Fibroblast of pulmonary artery (primary cell): ENCODE data around the gene AP3D1.
A peak's percentile ranks its signal among the peaks of the same experiment; 100 is the strongest.
"Not testable (repeated sequence)": the region's sequence is repeated elsewhere in the genome, so short reads cannot be mapped to it uniquely, and the experiment has no call there.

Source experiments
- DNase-seq: peaks from one replicate; pipeline ENCODE4 v3.0.0-alpha.2; 2010; ENCODE audit warnings: low read depth
- H3K4me3 ChIP-seq: replicated peaks from 2 replicates; pipeline ENCODE4 v1.5.1; 2011; ENCODE audit warnings: low read depth, mild to moderate bottlenecking, control low read depth, low read length, moderate library complexity
- TF ChIP-seq, protein P1 (sequence below): IDR thresholded peaks from 2 replicates; pipeline ENCODE4 v1.5.1; 2011; ENCODE audit warnings: mild to moderate bottlenecking, control low read depth, low read length, inconsistent platforms; ENCODE audit errors: missing control alignments

Gene AP3D1

GRCh38 chr19:2099937-2100718, 51.2 kb downstream of the AP3D1 start:
- DNase-seq, result no peak
- H3K4me3 ChIP-seq, result no peak overlapping the region
- TF ChIP-seq, protein P1, sequence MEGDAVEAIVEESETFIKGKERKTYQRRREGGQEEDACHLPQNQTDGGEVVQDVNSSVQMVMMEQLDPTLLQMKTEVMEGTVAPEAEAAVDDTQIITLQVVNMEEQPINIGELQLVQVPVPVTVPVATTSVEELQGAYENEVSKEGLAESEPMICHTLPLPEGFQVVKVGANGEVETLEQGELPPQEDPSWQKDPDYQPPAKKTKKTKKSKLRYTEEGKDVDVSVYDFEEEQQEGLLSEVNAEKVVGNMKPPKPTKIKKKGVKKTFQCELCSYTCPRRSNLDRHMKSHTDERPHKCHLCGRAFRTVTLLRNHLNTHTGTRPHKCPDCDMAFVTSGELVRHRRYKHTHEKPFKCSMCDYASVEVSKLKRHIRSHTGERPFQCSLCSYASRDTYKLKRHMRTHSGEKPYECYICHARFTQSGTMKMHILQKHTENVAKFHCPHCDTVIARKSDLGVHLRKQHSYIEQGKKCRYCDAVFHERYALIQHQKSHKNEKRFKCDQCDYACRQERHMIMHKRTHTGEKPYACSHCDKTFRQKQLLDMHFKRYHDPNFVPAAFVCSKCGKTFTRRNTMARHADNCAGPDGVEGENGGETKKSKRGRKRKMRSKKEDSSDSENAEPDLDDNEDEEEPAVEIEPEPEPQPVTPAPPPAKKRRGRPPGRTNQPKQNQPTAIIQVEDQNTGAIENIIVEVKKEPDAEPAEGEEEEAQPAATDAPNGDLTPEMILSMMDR, result no peak

DNA sequence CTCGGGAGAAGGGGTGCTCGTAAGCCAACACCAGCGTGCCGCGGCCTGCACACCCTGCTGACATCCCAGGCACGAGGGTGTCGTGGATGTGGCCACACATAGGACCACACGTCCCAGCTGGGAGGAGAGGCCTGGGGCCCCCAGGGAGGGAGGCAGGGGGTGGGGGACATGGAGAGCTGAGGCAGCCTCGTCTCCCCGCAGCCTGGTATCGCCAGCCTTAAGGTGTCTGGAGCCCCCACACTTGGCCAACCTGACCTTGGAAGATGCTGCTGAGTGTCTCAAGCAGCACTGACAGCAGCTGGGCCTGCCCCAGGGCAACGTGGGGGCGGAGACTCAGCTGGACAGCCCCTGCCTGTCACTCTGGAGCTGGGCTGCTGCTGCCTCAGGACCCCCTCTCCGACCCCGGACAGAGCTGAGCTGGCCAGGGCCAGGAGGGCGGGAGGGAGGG, 52.3 kb downstream of the AP3D1 start:
- no peak for DNase-seq
- H3K4me3 ChIP-seq, result no peak overlapping the region
- TF ChIP-seq, protein P1, result no peak

DNA sequence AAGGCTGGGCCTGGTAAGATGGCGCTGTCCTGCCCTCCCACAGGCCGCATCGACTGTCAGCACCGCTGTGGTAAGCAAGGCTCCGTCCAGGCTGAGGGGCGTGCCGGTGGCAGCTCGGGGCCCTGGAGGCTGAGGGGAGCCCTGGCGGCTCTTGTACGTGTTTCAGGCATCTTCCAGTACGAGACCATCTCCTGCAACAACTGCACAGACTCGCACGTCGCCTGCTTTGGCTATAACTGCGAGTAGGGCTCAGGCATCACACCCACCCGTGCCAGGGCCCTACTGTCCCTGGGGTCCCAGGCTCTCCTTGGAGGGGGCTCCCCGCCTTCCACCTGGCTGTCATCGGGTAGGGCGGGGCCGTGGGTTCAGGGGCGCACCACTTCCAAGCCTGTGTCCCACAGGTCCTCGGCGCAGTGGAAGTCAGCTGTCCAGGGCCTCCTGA, 53.5 kb downstream of the AP3D1 start:
- no peak for DNase-seq
- TF ChIP-seq, protein P1, result no peak
- H3K4me3 ChIP-seq, result no peak overlapping the region

DNA sequence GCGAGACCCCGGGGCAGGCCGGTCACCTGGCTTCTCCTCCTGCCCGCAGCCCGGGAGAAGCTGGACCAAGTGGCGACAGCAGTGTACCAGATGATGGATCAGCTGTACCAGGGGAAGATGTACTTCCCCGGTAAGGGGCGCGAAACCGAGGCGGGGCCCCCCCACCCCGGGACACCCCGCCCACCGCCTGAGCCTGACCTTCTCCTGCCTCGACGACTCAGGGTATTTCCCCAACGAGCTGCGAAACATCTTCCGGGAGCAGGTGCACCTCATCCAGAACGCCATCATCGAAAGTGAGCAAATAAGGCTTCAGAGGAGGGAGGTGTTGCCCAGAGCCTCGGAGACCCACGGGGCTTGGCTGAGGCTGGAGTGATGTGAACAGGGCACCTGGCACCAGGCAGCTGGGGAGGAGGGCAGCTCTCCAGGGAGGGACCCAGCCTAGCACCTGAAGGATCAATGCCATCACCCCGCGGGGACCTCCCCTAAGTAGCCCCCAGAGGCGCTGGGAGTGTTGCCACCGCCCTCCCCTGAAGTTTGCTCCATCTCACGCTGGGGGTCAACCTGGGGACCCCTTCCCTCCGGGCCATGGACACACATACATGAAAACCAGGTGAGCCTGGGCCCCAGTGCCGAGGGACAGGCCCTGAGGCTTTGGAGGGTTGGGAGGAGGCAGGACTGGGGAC, 54.0 kb downstream of the AP3D1 start:
- peak overlapping the region; percentile 50 for H3K4me3 ChIP-seq
- no peak for DNase-seq

GRCh38 chr19:2096480-2097202, 54.7 kb downstream of the AP3D1 start, which contains the start of gene IZUMO4:
Gene IZUMO4, plus strand, starts transcription at chr19:2096915. Its CDS starts 31 bp downstream, at chr19:2096946.
- TF ChIP-seq, protein P1, result peak; percentile 14
- DNase-seq, result peak; percentile 98

More for the DNA sequence above, 54.0 kb downstream of the AP3D1 start:
- TF ChIP-seq, protein P1, result no peak

GRCh38 chr19:2096034-2096479, 55.3 kb downstream of the AP3D1 start, which contains the start of gene MOB3A:
Gene MOB3A, minus strand, starts transcription at chr19:2096326. Its CDS starts 17,766 bp downstream, at chr19:2078560.
- peak; percentile 94 for DNase-seq
- TF ChIP-seq, protein P1, result peak; percentile 32
- H3K4me3 ChIP-seq, result peak within 1 kb of the TSS; percentile 72

More at GRCh38 chr19:2096480-2097202, 54.7 kb downstream of the AP3D1 start, which contains the start of gene IZUMO4:
- peak within 1 kb of the TSS; percentile 72 for H3K4me3 ChIP-seq

- not testable (repeated sequence) for H3K4me3 ChIP-seq, DNase-seq
Observed at GRCh38 chr19:2091926-2092525, 59.3 kb downstream of the AP3D1 start.
